Left ventricle myocardium inferior (tissue), 1 donor: ENCODE results near the gene CYP26C1. TPM values are rescaled to one million over a fixed set of nuclear protein-coding genes. Genes with fewer than 3 reads are reported as not detected.

ENCODE experiments used
- DNase-seq: peaks from one replicate; pipeline ENCODE4 v3.0.0-alpha.2; 2020
- H3K27ac ChIP-seq: fragments of 200-600 bp; replicated peaks from 2 replicates; pipeline ENCODE4 v1.8.0; 2021
- H3K27me3 ChIP-seq: fragments of 200-600 bp; 2 replicates; pipeline ENCODE4 v1.8.0; 2021; ENCODE audit warnings: low read depth
- H3K36me3 ChIP-seq: fragments of 200-600 bp; 2 replicates; pipeline ENCODE4 v1.8.0; 2021
- H3K4me1 ChIP-seq: fragments of 200-600 bp; 2 replicates; pipeline ENCODE4 v1.8.0; 2021
- H3K4me3 ChIP-seq: fragments of 200-600 bp; 2 replicates; pipeline ENCODE4 v1.8.0; 2021; ENCODE audit warnings: mild to moderate bottlenecking, moderate library complexity
- H3K9me3 ChIP-seq: fragments of 200-600 bp; replicated peaks from 2 replicates; pipeline ENCODE4 v1.8.0; 2021
- CTCF ChIP-seq: fragments of 200-600 bp; IDR thresholded peaks from 2 replicates; pipeline ENCODE4 v1.8.0; 2021; ENCODE audit warnings: antibody characterized with exemption, mild to moderate bottlenecking, borderline replicate concordance
- intact Hi-C: fragments of 100-400 bp; cut with micrococcal nuclease; formaldehyde crosslinking; loops from one replicate; pipeline ENCODE4 v1.11.0; 2022
- total RNA-seq: library from RNA; stranded (reverse); fragmentation: NEBNext Ultra II Directional; extraction: Animal tissue kit (Norgen Biotek cat#: 25700); gene quantifications from one replicate; pipeline ENCODE4 v1.2.1, GENCODE V29; 2021
- donor health status: DM: no; HTN: yes; CAD: no; lungs with severe emphysema.

Gene CYP26C1
- total RNA-seq, 1 donor from 2014 or later = not detected

GRCh38 chr10:93064874-93065660 lies 4.5 kb downstream of the CYP26C1 start:
- H3K9me3 ChIP-seq = no peaks in the 10 kb centered on the region
- TF ChIP-seq CTCF = no peak
- H3K27me3 ChIP-seq = peaks cover 100% of the 10 kb centered on the region
- H3K4me1 ChIP-seq = peaks cover 55% of the 10 kb centered on the region
- DNase-seq = no peak
- H3K27ac ChIP-seq = no peak overlapping the region
- intact Hi-C loops = no loop called here
- H3K36me3 ChIP-seq = no peaks in the 10 kb centered on the region
- H3K4me3 ChIP-seq = peak overlapping the region; percentile 40

DNA sequence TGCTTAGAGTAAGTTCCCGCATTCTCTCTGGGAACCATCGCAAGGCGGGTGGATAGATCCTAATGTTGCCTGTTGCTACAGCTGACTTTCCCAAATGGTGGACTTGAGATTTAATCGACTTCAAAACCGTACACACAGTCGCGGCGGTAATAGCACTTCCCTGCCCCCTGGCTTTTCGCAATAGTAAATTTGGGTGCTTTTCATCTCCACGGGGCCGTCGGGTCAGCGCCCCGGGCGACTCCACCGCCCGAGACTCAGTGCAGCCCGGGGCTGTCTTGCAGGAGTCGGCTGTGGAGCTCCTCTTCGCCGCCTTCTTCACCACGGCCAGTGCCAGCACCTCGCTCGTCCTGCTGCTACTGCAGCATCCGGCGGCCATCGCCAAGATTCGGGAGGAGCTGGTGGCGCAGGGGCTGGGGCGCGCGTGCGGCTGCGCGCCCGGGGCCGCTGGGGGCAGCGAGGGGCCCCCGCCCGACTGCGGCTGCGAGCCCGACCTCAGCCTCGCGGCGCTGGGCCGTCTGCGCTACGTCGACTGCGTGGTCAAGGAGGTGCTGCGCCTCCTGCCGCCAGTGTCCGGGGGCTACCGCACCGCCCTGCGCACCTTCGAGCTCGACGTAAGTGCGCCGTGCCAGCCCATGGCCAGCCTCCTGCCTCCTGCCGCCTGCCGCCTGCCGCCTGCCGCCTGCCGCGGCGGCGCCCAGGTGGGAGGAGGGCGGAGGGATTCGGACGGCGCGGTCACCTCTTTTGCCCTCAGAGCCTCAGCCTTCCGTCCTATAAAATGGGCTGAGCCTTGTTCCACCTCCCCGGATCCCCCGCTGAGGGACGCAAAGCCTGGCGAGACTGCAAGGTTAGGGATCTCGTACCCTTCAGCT lies 5.3 kb downstream of the CYP26C1 start:
- Histone ChIP-seq H3K9me3 (no peaks in the 10 kb centered on the region), H3K27me3 (peaks cover 100% of the 10 kb centered on the region), H3K4me1 (peaks cover 47% of the 10 kb centered on the region), H3K27ac (no peak overlapping the region), H3K36me3 (no peaks in the 10 kb centered on the region), H3K4me3 (peak overlapping the region; percentile 40)
- no peak for DNase-seq
- intact Hi-C loops = no loop called here
- no peak for TF ChIP-seq CTCF

DNA sequence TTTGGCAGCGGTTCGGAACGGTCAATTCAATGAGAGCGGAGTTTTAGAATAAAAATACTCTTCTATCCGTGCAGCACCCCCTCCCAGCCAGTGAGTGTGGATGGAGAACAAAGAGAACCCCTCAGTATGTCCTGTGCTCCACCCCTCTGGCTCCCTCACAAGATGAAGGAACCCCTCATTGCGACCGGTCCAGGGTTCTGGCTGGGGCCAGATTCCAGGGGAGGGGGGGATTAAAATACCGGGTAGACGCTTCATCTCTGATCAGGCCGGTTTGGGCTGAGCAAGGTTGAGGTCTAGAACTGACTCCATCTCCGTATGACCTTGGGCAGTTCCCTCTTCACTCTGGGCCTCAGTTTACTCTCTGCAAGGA lies 5.9 kb downstream of the CYP26C1 start:
- H3K4me3 ChIP-seq = no peak overlapping the region
- peaks cover 41% of the 10 kb centered on the region for H3K4me1 ChIP-seq
- intact Hi-C loops = no loop called here
- H3K27me3 ChIP-seq = peaks cover 98% of the 10 kb centered on the region
- no peak overlapping the region for H3K27ac ChIP-seq
- no peaks in the 10 kb centered on the region for H3K9me3 ChIP-seq
- no peaks in the 10 kb centered on the region for H3K36me3 ChIP-seq
- no peak for TF ChIP-seq CTCF
- DNase-seq = no peak

GRCh38 chr10:93067443-93068365 lies 7.1 kb downstream of the CYP26C1 start:
- peaks cover 41% of the 10 kb centered on the region for H3K4me1 ChIP-seq
- peaks cover 98% of the 10 kb centered on the region for H3K27me3 ChIP-seq
- no peaks in the 10 kb centered on the region for H3K9me3 ChIP-seq
- H3K36me3 ChIP-seq = no peaks in the 10 kb centered on the region
- H3K27ac ChIP-seq = no peak overlapping the region
- H3K4me3 ChIP-seq = peak overlapping the region; percentile 40
- TF ChIP-seq CTCF = no peak
- intact Hi-C loops = no loop called here
- DNase-seq = no peak
